TTC549 (cell line): ENCODE measurements around the gene NEK8.
"Not testable (repeated sequence)": the region's sequence is repeated elsewhere in the genome, so short reads cannot be mapped to it uniquely, and the experiment has no call there.

Experiments used
- FAIRE-seq: peaks from 2 replicates; lab custom pipeline; 2012; peaks lifted over from hg19 to GRCh38; lab: Jason Lieb, UNC

The NEK8 gene

GRCh38 chr17:28710861-28711722, 17.5 kb upstream of the NEK8 start:
- FAIRE-seq: no peak

GRCh38 chr17:28711723-28712031, 16.9 kb upstream of the NEK8 start, which contains the start of gene PROCA1:
Gene PROCA1, minus strand, starts transcription at chr17:28711888. Its CDS starts 228 bp downstream, at chr17:28711660.
- FAIRE-seq: no peak

- FAIRE-seq: no peak
Observed at GRCh38 chr17:28712032-28712704, 16.4 kb upstream of the NEK8 start.

- FAIRE-seq: no peak
Observed at GRCh38 chr17:28712705-28713415, 15.7 kb upstream of the NEK8 start.

GRCh38 chr17:28714281-28714680, 14.3 kb upstream of the NEK8 start:
- FAIRE-seq: no peak

GRCh38 chr17:28715217-28715616, 13.4 kb upstream of the NEK8 start:
- FAIRE-seq: no peak

- no peak for FAIRE-seq
Observed at GRCh38 chr17:28716740-28717577, 11.6 kb upstream of the NEK8 start.

- no peak for FAIRE-seq
Observed at GRCh38 chr17:28717578-28718332, 10.8 kb upstream of the NEK8 start, which contains the start of gene RAB34. Gene RAB34, minus strand, starts transcription at chr17:28717868. Its CDS starts 602 bp downstream, at chr17:28717266.

- FAIRE-seq: no peak
Observed at GRCh38 chr17:28718333-28719020, 10.1 kb upstream of the NEK8 start.

- no peak for FAIRE-seq
Observed at GRCh38 chr17:28719021-28719433, 9.6 kb upstream of the NEK8 start.

- no peak for FAIRE-seq
Observed at GRCh38 chr17:28720247-28720996, 8.2 kb upstream of the NEK8 start.

- FAIRE-seq: not testable (repeated sequence)
Observed at GRCh38 chr17:28720997-28721329, 7.6 kb upstream of the NEK8 start.

GRCh38 chr17:28722417-28723158, 6.0 kb upstream of the NEK8 start:
- FAIRE-seq: no peak

GRCh38 chr17:28723159-28723835, 5.3 kb upstream of the NEK8 start:
- no peak for FAIRE-seq

GRCh38 chr17:28723836-28724499, 4.6 kb upstream of the NEK8 start:
- FAIRE-seq: not testable (repeated sequence)

- FAIRE-seq: no peak
Observed at GRCh38 chr17:28724500-28725165, 4.0 kb upstream of the NEK8 start.

- no peak for FAIRE-seq
Observed at GRCh38 chr17:28725166-28725659, 3.4 kb upstream of the NEK8 start.
